Ascending aorta (tissue), 2 donors: Measurements from ENCODE around the gene HNRNPC. TPM values are rescaled to one million over a fixed set of nuclear protein-coding genes. Genes with fewer than 3 reads are reported as not detected.

ENCODE experiments used
- DNase-seq, 2 donors: peaks; one replicate each; pipeline ENCODE4 v3.0.0-alpha.2; 2019; ENCODE audit warnings: low spot score in 2 of 2
- H3K27ac ChIP-seq, 2 donors: fragments of 200-600 bp; sonication (generic); one replicate each; pipeline ENCODE4 v1.5.1; 2016 to 2017; ENCODE audit warnings: mild to moderate bottlenecking in 1 of 2
- H3K27me3 ChIP-seq: fragments of 200-600 bp; sonication (generic); one replicate; pipeline ENCODE4 v1.5.1; 2017
- H3K36me3 ChIP-seq, 2 donors: fragments of 200-600 bp; sonication (generic); one replicate each; pipeline ENCODE4 v1.5.1; 2016
- H3K4me1 ChIP-seq, 2 donors: fragments of 200-600 bp; sonication (generic); one replicate each; pipeline ENCODE4 v1.5.1; 2016 to 2017; ENCODE audit warnings: mild to moderate bottlenecking in 1 of 2
- H3K4me3 ChIP-seq, 2 donors: fragments of 200-600 bp; sonication (generic); one replicate each; pipeline ENCODE4 v1.5.1; 2016 to 2017; ENCODE audit warnings: mild to moderate bottlenecking in 1 of 2
- H3K9me3 ChIP-seq, 2 donors: fragments of 200-600 bp; sonication (generic); one replicate each; pipeline ENCODE4 v1.5.1; 2016
- CTCF ChIP-seq, 3 experiments: fragments of 200-600 bp in 2 of 3; fragments of 450-650 bp in 1 of 3; sonication (generic) in 2 of 3; IDR thresholded peaks; one replicate each; pipeline ENCODE4 v1.5.1; 2016 to 2019; ENCODE audit warnings: antibody characterized with exemption in 3 of 3, mild to moderate bottlenecking in 1 of 3, moderate library complexity in 1 of 3
- intact Hi-C: fragments of 100-400 bp; cut with DNase I; formaldehyde crosslinking; loops from one replicate; pipeline ENCODE4 v1.15.1; 2023
- total RNA-seq: library from RNA; depleted of rRNA; stranded (reverse); fragments of >200 nt; gene quantifications from one replicate; pipeline ENCODE4 v1.1.0, GENCODE V29; 2016

Gene HNRNPC
- total RNA-seq, 1 donor from 2014 or later: 303 TPM

GRCh38 chr14:21220874-21221477, 48.3 kb downstream of the HNRNPC start:
- intact Hi-C loops: no loop called here
- no peaks in the 10 kb centered on the region for H3K27me3 ChIP-seq
- no peak overlapping the region for H3K4me3 ChIP-seq
- H3K27ac ChIP-seq: no peak overlapping the region
- H3K9me3 ChIP-seq: no peaks in the 10 kb centered on the region
- TF ChIP-seq CTCF (IDR thresholded peaks at IDR 0.05): no peak
- peaks cover 17 to 60% of the 10 kb centered on the region in 2 donors for H3K36me3 ChIP-seq
- peaks cover 0 to 6% of the 10 kb centered on the region in 2 donors for H3K4me1 ChIP-seq
- no peak for DNase-seq

- no peaks in the 10 kb centered on the region for H3K9me3 ChIP-seq
- H3K27ac ChIP-seq: no peak overlapping the region
- H3K36me3 ChIP-seq: peaks cover 16 to 56% of the 10 kb centered on the region in 2 donors
- no peaks in the 10 kb centered on the region for H3K27me3 ChIP-seq
- intact Hi-C loops: no loop called here
- no peak for TF ChIP-seq CTCF (IDR thresholded peaks at IDR 0.05)
- no peak for DNase-seq
- H3K4me1 ChIP-seq: peaks cover 0 to 6% of the 10 kb centered on the region in 2 donors
- H3K4me3 ChIP-seq: no peak overlapping the region
These were observed 49.6 kb downstream of the HNRNPC start for GRCh38 chr14:21219561-21220111.

GRCh38 chr14:21219120-21219519, 50.1 kb downstream of the HNRNPC start:
- no peaks in the 10 kb centered on the region for H3K27me3 ChIP-seq
- no peak overlapping the region for H3K4me3 ChIP-seq
- intact Hi-C loops: no loop called here
- H3K4me1 ChIP-seq: peaks cover 0 to 6% of the 10 kb centered on the region in 2 donors
- no peaks in the 10 kb centered on the region for H3K9me3 ChIP-seq
- H3K36me3 ChIP-seq: peaks cover 16 to 56% of the 10 kb centered on the region in 2 donors
- no peak for TF ChIP-seq CTCF (IDR thresholded peaks at IDR 0.05)
- DNase-seq: no peak
- H3K27ac ChIP-seq: peak overlapping the region in 1 of 2 donors; percentile 22

GRCh38 chr14:21215879-21216251, 53.4 kb downstream of the HNRNPC start:
- no peak overlapping the region for H3K27ac ChIP-seq
- H3K36me3 ChIP-seq: peaks cover 30 to 57% of the 10 kb centered on the region in 2 donors
- DNase-seq: no peak
- no peaks in the 10 kb centered on the region for H3K27me3 ChIP-seq
- no peak for TF ChIP-seq CTCF (IDR thresholded peaks at IDR 0.05)
- intact Hi-C loops: no loop called here
- H3K4me3 ChIP-seq: no peak overlapping the region
- H3K4me1 ChIP-seq: peaks cover 0 to 9% of the 10 kb centered on the region in 2 donors
- no peaks in the 10 kb centered on the region for H3K9me3 ChIP-seq

GRCh38 chr14:21215130-21215878, 53.9 kb downstream of the HNRNPC start:
- TF ChIP-seq CTCF (IDR thresholded peaks at IDR 0.05): no peak
- Histone ChIP-seq H3K27ac (no peak overlapping the region), H3K36me3 (peaks cover 28 to 52% of the 10 kb centered on the region in 2 donors), H3K4me3 (no peak overlapping the region), H3K9me3 (no peaks in the 10 kb centered on the region), H3K27me3 (no peaks in the 10 kb centered on the region), H3K4me1 (peaks cover 0 to 9% of the 10 kb centered on the region in 2 donors)
- no peak for DNase-seq
- intact Hi-C loops: no loop called here
